C4-2B (cell line): ENCODE measurements around the gene RBMS3.

Source experiments
- CTCF ChIP-seq: fragments of 450-650 bp; conservative IDR thresholded peaks from 2 replicates; pipeline ENCODE4 v1.5.1; 2017; ENCODE audit warnings: mild to moderate bottlenecking
- ZFX ChIP-seq: fragments of 450-650 bp; IDR thresholded peaks from 2 replicates; pipeline ENCODE4 v1.6.1; 2017

GRCh38 chr3:29889215-29889614, 608.3 kb downstream of the RBMS3 start:
- TF ChIP-seq CTCF (no peak), ZFX (no peak)
